Activated T-helper 1 cell treated with anti-CD3 and anti-CD28 coated beads, Interleukin-2, amount 50 U/mL, for 16 hours (primary cell): ENCODE results near the gene OR10G8.
"Not testable (repeated sequence)": the region's sequence is repeated elsewhere in the genome, so short reads cannot be mapped to it uniquely, and the experiment has no call there.

Source experiments
- DNase-seq, 2 donors: peaks; one replicate each; pipeline ENCODE4 v3.0.0-alpha.2; 2020; ENCODE audit warnings: low read depth in 1 of 2, low spot score in 1 of 2

OR10G8 gene, protein sequence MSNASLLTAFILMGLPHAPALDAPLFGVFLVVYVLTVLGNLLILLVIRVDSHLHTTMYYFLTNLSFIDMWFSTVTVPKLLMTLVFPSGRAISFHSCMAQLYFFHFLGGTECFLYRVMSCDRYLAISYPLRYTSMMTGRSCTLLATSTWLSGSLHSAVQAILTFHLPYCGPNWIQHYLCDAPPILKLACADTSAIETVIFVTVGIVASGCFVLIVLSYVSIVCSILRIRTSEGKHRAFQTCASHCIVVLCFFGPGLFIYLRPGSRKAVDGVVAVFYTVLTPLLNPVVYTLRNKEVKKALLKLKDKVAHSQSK

DNA sequence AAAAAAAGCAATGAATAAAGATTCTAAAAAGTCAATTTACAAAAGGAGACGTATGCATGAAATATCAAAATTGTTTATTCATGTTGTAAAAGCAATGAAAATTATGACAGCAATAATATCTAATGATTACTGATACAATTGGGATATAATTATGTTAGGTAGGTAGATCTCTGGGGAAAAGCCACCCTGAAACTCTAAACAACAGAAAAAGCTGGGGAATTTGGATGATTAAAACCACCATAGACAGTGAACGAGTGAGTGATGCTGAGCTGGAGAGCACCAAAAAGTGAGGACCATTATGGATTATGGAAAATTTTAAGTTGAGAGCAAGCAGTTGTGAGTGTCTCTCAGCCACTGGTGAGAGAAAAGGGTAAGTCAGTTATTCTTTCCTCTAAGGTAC lies at the start of gene OR10G8:
OR10G8 (plus strand) TSS at position 301 of the 400 bp plus-strand sequence. CDS start 2,825 bp downstream, outside the sequence.
- DNase-seq: no peak

DNA sequence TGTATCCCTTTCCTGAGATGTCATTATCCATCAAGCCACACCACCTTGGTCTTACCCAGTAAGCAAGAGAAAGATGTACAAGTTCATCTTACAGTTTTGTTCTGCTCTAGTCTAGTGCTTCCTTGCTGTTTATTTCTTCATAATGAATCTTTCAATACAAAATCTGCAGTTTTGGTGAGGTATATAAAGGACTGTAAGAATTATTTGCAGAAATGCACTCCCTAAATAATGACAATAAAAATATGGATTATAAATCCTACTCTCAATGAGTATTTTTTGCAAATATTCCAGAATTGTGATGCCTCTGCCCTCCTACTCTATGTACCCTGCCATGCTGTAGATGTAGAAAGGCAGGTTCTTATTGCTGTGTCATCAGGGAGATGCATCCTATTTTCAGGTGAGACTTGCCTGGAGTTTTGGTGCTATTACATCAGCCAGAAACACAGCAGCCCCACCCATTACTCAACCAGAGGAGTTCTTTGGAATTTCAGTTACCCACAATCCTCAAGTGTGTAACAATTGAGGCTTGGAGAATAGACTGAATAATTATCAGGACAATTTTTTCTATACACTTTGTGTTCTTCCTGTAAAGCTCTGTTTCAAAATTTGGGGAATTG lies 48.8 kb upstream of the OR10G8 start, which contains the start of gene OR10S1:
OR10S1 (minus strand) TSS at position 51 of the 617 bp plus-strand sequence. CDS start 117 bp downstream, outside the sequence.
- no peak for DNase-seq

DNA sequence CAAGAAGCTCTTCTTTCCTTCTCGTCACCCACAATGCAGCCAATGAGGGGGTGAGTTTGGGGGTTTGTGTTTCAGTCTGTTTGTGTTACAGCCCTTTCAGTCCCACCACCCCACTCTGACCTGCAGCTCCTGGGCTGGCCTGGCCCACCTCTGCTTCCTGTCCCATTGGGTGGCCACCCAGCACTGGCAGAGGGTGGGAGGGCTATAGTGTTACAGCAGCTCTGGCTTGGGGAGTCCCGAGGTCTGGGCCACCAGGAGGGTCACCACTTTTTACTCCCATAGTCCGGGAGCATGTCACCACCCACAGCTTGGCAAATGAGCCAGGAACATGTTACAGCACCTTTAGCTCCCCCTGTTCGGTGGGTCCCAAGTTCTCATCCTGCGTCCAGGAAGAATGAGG lies 47.3 kb upstream of the OR10G8 start:
- no peak for DNase-seq

DNA sequence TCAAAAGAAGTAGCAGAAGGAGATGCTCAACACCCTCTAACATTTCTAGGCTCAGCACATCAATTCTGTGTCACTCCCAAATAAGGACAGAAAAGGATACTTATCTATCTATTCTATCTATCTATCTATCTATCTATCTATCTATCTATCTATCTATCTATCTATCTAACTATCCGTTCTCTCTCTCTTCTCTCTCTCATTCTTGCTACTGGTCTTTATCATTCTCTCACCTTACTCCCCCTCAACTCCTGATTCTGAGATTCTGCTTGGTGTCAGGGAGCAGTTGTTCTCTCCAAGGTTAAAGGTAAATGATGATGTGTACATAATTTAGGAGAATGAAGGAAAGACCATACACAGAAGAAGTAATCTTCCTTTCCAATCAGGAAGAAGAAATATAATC lies 31.5 kb upstream of the OR10G8 start, which contains the start of gene OR10G6:
OR10G6 (minus strand) TSS at position 43 of the 400 bp plus-strand sequence; CDS start at position 43, 0 bp downstream.
- DNase-seq: no peak

DNA sequence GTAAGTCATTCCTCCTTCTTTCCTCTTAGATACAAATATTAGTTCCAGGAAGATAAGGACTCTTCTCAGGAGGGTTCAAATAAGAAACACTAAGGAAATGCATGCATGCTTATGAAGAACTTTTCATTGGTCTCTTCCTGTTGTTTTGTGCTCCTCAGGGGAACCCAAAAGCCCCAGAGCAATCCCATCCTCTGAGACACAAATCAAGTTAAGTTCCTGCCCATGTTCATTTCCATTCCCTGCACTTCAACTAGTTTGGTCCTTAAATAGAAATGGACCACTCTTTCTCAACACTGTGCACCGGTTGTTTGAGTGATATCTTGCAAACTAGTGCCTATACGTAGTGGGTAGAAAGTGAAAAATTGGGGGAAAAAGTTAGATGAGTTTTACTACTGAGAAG lies 13.9 kb upstream of the OR10G8 start, which contains the start of gene OR10G4:
OR10G4 (plus strand) TSS at position 301 of the 400 bp plus-strand sequence. CDS start 2,578 bp downstream, outside the sequence.
- DNase-seq: no peak

DNA sequence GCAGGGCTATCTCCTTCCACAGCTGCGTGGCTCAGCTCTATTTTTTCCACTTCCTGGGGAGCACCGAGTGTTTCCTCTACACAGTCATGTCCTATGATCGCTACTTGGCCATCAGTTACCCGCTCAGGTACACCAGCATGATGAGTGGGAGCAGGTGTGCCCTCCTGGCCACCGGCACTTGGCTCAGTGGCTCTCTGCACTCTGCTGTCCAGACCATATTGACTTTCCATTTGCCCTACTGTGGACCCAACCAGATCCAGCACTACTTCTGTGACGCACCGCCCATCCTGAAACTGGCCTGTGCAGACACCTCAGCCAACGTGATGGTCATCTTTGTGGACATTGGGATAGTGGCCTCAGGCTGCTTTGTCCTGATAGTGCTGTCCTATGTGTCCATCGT lies 10.8 kb upstream of the OR10G8 start:
- not testable (repeated sequence) for DNase-seq

DNA sequence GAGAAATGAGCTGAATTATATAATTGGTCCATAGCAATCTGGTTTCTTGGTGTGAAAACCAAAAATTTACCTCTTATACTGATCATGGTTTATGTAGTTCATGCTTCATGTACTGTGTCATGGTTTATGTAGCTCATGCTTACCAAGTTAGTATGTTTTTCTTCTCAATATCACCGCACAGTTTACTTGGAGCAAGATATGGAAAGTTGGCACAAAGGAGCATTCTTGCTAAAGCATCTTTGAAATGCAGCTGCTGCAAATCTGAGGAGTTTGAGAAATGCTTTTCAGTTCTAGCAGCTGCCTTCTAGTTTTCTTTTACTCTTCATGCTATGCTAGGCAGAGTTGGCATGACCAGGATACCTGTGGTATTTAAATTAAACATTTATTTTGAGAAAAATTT lies 10.1 kb downstream of the OR10G8 start:
- DNase-seq: no peak

DNA sequence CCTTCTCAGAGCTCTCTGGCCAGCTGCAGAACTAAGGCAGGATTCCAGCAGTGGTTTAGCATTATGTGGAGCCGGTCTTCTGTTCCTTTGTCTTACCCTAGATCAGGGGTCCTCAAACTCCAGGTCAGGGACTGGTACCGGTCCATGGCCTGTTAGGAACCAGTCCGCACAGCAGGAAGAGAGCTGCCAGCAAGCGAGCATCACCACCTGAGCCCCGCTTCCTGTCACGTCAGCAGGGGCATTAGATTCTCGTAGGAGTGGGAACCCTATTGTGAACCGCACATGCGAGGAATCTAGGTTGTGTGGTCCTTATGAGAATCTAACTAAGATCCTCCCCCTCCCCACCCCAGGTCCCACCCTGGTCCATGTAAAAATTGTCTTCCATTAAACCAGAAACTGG lies 13.0 kb downstream of the OR10G8 start:
- no peak for DNase-seq

DNA sequence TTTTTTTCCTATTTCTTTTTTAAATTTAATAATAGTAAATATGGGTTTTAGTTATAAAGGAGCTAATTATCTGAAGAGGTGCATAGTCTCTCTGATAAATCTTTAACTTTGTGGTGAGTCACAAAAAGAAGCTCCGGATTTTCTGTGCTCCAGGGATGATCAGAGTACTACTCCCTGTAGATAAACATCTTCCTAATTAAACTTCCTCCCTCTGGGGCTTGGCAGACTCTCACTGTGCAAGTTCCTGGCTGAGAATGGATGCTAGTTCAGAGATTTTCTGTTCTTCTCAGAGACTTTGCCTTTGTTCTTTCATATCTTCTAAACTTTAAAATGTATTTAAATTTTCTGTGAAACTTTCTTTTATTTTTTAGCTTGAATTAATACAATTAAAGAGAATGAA lies 14.7 kb downstream of the OR10G8 start, which contains the start of gene OR10G7:
OR10G7 (minus strand) TSS at position 72 of the 400 bp plus-strand sequence. CDS start 2,324 bp downstream, outside the sequence.
- DNase-seq: no peak

DNA sequence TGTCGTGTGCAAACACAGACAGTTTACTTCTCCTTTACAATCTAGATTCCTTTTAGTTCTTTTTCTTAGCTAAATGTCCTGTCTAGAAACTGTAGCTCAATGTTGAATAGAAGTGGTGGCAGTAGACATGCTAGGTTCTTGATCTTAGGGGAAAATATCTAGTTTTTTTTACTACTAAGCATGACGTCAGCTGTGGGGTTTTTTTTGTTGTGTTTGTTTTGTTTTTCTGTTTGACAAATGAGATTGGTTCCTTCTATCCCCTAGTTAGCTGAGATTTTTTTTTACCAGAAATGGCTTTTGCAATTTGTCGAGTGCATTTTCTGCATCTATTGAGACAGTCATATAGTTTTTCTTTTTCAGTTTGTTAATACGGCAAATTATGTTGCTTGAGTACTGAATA lies 16.8 kb downstream of the OR10G8 start:
- no peak for DNase-seq

DNA sequence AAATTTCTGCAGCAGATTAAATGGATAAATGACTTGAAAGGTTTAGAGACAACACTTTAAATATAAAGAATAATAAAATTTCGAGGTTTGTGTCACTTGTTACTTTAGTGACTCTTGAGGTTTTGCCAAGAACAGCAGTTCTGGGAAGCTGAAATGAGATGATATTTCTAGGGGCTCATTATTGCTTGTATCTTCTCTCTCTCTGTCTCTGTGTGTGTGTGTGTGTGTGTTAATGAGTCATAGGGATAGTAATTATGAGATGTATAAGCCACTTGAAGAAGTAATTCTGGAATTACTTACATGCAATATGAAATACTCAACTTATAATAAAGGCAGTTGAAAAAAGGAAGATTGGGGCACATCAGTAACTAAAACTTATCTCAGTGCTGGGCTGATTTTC lies 24.1 kb downstream of the OR10G8 start:
- no peak for DNase-seq

DNA sequence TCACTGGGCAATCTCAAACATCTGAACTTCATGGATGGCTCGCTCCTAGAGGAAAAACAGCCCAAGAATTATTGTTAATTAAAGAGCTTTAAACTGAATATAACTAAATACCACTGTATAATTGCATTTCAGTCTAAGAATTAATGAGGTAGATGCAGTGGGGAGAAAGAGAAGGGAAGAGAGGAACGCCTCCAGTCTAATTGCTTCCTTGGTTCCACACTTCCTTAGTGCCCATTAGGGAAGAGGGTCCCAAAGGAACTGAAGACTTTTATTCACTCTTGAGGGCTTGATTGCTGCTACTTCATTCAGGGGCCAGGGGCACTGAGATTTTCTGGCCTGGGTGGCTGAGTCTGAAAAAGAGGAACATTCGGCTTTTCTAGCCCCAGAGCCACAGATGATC lies 26.4 kb downstream of the OR10G8 start:
- DNase-seq: no peak

DNA sequence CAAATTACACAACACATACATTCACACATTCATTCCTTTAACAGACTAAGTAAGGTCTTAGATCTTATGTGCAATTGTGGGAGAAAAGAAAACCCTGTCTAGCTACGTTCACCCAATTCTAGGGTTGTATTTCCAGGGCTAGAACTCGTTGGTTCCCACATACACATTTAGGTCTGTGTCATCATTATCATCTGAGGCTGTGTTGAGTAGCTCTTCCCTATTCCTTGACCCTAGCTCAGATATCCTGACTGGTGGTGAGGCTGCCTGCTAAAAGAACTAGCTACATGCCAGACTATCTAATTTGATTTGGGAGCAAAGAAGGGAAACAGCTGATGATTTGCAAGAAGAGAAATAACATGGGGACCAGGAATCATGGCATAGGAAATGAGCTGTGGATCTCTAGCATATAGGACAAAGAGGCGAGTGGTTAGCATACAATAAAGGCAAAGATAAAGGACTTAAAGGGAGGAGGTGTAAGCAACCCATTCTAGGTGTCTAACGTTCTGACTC lies 42.1 kb downstream of the OR10G8 start:
- DNase-seq: no peak

DNA sequence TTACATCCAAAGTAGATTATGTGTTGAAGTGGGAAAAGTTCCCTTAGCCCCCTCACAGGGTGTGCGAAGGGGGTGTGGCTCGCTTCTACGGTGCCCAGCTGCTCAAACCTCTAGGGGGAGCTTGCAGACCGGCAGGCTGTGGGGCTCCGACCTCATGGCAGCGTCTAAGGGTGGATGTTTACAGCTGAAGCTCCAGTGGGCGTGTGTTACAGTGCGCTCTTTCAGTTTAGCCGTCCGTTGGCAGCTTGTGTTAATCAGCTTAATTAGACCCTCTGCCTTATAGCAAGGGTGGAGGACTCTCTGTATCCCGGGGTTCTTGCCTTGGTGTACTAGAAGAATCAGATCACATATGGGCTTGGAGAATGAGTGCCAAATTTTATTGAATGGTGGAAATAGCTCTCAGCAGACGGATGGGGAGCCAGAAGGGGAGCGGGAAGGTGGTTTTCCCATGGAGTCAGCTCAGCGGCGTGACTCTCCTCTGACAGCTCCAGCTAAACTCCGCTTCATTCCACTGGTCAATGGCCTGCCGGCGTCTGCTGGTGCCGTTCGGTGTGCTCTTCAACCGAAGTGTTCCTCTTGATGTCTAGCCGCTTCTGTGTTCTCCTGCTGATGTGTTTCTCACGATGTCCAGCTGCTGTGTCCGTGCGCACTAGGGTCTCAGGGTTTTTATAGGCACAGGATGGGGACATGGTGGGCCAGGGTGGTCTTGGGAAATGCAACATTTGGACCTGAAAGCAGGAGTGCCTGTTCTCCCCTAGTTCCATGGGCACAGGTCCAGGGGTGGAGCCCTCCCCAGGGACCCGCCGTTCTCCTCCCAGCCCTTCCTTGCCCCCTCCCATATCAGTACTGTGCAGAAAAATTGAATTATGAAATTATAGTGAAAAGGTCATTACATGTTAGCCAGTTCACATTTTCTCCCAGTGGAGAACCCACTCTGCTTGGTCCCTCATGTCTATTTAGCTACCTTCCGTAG lies 43.1 kb downstream of the OR10G8 start:
- no peak for DNase-seq

DNA sequence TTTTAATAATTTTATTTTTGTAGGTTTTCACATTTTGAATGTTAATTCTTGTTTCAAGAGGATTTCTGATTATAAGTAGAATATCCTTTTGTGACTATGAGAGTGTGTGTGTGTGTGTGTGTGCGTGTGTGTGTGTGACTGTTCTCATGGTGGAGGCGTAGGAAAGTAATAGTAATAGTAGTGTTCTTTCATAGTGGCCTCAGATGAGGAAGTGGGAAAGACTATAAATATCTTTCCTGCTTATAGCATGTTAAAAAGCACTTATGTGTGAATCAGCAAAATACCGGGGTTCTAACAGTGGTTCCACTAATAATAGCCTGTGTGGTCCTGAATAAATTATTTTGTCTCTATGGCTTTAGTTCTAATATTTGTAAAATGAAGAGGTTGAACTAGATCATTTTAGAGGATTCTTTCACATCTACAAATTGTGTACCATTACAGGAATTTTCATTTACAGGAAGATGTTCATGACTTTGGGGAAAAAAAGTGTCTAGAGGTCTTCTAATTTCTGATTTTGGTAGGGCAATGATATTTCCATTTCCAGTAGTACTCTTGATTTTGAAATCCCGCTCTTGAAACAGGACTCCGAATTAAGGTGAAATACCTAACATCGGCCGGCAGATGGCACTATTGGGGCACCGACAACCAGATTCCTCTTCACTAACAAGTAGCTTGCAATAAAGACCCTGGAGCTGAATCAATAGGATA lies 44.5 kb downstream of the OR10G8 start:
- peak; percentile 34 to 45 for DNase-seq

DNA sequence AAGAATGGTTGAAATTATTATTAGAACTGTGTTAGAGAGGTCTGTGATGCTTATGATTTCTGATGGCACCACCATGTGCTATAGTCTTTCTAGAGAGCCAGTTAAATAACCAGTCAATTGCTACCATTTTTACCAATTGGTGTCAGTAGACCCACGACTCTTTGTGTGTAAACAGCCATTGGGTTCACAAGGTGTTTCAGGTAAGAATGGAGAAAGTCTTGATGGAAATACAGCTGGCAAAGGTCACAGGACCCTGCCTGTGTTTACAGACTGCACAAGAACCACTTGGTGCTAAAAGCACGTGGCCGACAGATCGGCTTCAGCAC lies 45.0 kb downstream of the OR10G8 start:
- DNase-seq: no peak

DNA sequence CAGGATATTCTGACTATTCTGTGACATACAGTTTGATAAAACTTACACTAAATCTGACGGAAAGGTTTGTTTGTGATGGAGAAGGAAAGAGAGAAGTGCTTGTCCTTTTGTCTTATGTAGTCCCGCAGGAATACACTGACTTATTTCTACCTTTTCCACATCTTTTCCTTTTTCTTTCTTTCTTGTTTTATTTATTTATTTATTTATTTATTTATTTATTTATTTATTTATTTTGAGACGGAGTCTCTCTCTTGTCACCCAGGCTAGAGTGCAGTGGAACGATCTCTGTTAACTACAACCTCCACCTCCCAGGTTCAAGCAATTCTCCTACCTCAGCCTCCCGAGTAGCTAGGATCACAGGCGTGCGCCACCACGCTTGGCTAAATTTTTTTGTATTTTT lies 45.5 kb downstream of the OR10G8 start:
- no peak for DNase-seq

DNA sequence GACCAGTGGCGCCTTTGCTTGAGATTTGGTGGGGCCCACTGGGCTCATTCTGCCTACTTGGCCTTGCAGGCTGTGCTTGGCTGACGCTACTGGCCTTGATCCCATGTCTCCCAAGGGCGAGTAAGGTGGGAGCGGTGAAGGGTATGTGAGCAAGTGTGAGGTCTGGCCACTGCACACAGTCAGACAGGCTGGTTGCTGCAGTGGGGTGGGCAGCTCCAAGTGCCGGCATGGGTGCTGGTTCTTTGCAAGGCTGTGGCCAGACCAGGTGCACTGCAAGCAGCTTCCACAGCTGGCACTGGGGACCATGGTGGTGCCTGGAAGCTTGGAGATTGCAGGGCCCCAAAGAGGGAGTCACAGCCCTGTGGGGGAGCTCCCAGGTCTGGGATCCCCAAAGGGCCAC lies 48.0 kb downstream of the OR10G8 start:
- no peak for DNase-seq

DNA sequence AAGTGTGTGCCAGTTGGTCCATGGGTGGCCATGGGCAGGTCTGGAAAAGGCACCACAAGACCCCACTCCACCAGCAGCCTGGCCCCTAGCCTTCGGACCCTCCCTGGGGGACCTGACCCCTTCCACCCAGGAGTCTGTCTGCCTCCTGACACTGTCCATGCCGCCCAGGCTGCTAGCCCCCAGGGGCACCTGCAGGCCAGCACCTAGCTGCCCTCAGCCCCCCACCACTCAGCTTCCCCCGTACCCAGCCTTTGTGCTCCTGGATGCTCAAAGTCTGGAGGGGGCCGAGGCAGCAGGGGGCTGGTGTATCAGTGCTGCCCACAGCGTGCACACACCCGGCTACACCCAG lies 48.9 kb downstream of the OR10G8 start:
- DNase-seq: no peak

DNA sequence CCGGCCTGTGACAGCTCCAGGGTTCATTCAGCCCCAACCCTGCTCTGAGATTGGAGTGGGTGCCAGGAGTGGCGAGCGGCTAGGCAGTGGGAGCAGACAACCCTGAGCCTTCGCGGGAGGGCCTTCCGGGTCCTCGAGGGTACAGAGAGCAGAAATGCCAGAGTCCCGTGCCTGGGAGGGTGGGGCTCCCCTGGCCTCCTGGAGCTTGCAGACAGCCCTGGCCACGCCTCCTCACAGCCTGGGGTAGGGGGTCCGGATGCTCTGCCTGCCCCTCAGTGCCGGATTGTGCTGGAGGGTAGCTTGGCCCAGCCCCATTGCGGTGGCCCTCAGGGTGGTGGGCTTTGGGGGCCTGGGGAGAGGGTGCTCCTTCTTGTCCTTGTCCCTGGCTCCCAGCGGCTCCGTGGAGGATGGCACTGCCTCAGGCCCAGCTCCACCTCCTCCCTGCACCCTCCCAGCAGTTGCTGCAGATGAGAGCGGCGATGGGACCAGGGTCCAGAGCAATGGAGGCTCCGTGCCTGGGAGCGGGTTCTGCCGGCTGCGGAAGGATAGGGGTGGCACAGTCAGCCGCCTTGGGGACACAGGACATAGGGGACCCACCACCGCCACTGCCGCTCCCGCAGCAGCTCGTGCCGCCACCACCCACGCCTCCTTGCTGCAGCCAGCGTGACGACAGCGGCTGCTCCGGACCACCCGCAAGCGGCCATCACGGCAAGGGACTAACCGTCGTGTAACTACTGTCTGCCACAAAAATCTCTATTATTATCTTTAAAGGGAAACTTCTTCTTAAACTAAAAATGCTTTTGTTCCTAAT lies 49.4 kb downstream of the OR10G8 start:
- DNase-seq: no peak
